ENCODE data around the gene BLOC1S4. TPM values are rescaled to one million over a fixed set of nuclear protein-coding genes. Genes with fewer than 3 reads are reported as not detected.

Gene BLOC1S4
- total RNA-seq, 1 experiment from 2014 or later: 15.7 TPM

DNA sequence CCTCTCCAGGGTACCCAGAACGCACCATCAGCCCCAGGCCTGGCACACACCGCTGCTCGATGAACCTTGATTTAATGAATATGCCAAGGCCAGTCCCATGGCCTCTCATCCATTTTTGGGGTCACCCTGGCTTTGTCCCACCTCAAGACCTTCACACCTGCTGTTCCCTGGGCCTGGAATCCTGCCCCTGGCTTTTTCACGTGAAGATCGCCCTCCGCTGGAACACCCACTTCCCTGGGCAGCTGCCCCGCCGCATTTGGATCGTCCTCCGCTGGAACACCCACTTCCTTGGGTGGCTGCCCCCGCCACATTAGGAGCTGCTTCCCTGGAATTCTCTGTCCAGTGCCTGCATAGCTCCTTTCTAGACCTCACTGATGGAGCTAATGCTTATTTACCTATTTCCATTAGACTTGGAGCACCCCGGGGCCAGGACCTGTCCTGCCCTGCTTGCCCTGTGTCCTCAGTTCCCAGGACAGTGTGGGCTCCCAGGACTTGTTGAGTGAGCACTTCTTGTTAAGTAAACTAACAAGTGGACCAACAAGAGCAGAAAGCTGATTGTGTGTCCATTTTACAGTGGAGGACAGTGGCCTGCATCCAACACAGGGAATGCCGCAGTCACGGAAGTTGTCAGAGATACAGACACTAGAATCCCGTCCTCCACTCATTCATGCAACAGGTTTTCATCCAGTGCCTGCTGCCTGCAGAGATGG lies 12.5 kb downstream of the BLOC1S4 start:
- H3K4me2 ChIP-seq (ENCODE audit: low read length): no peak overlapping the region
- H3K9me3 ChIP-seq (ENCODE audit: control insufficient read depth in 1 of 2, insufficient read depth in 1 of 2, low read depth in 1 of 2, low read length in 2 of 2): no peaks in the 10 kb centered on the region
- H3K27ac ChIP-seq (ENCODE audit: low read depth, low read length): no peak overlapping the region
- no peaks in the 10 kb centered on the region for H4K20me1 ChIP-seq (ENCODE audit: insufficient read depth)
- H3K9me2 ChIP-seq (ENCODE audit: insufficient read depth): no peaks in the 10 kb centered on the region
- H2AFZ ChIP-seq (ENCODE audit: low read depth, low read length, poor library complexity, severe bottlenecking): no peak overlapping the region
- ChIA-PET RAD21 (ENCODE audit: low non-redundant PET in 1 of 2, low total read pairs in 2 of 2, uncharacterized antibody in 2 of 2, unreplicated experiment in 2 of 2) (no interaction called here), POLR2A (no interaction called here), CTCF (no interaction called here)
- H3K36me3 ChIP-seq (ENCODE audit: control insufficient read depth in 1 of 2, insufficient read depth in 2 of 2, low read length in 2 of 2): no peaks in the 10 kb centered on the region
- DNase-seq (ENCODE audit: low read depth, low spot score) (no peak), ATAC-seq (no peak)
- peaks cover 12 to 27% of the 10 kb centered on the region in 2 experiments for H3K4me1 ChIP-seq (ENCODE audit: control insufficient read depth in 1 of 2, insufficient read depth in 2 of 2, low read length in 2 of 2)
- BruUV-seq (replicated peaks): no TSS peak
- H3K9ac ChIP-seq (ENCODE audit: low read length): no peak overlapping the region
- H3K79me2 ChIP-seq (ENCODE audit: insufficient read depth, low read length): no peaks in the 10 kb centered on the region
- H3K4me3 ChIP-seq (replicated peaks in 1 of 2; ENCODE audit: low read depth in 1 of 2, low read length in 2 of 2): no peak overlapping the region
- intact Hi-C loops (cut with micrococcal nuclease): loop anchor here (10.0 kb wide), 1 partner anchor 246 kb away; no protein-coding TSS in a partner anchor
- H3K27me3 ChIP-seq (ENCODE audit: insufficient read depth, low read length): no peaks in the 10 kb centered on the region
- TF ChIP-seq ZNF274 (IDR thresholded peaks at IDR 0.05; ENCODE audit: low read depth, low read length) (no peak), ZFX (IDR thresholded peaks at IDR 0.05) (no peak), YY1 (IDR thresholded peaks at IDR 0.05; ENCODE audit: extremely low read depth, insufficient replicate concordance, low read depth, low read length) (no peak)
- TF ChIP-seq, protein P1, sequence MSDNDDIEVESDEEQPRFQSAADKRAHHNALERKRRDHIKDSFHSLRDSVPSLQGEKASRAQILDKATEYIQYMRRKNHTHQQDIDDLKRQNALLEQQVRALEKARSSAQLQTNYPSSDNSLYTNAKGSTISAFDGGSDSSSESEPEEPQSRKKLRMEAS (IDR thresholded peaks at IDR 0.05): no peak
- TF ChIP-seq, protein P2, sequence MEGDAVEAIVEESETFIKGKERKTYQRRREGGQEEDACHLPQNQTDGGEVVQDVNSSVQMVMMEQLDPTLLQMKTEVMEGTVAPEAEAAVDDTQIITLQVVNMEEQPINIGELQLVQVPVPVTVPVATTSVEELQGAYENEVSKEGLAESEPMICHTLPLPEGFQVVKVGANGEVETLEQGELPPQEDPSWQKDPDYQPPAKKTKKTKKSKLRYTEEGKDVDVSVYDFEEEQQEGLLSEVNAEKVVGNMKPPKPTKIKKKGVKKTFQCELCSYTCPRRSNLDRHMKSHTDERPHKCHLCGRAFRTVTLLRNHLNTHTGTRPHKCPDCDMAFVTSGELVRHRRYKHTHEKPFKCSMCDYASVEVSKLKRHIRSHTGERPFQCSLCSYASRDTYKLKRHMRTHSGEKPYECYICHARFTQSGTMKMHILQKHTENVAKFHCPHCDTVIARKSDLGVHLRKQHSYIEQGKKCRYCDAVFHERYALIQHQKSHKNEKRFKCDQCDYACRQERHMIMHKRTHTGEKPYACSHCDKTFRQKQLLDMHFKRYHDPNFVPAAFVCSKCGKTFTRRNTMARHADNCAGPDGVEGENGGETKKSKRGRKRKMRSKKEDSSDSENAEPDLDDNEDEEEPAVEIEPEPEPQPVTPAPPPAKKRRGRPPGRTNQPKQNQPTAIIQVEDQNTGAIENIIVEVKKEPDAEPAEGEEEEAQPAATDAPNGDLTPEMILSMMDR (IDR thresholded peaks at IDR 0.05 in 2 of 3, conservative IDR thresholded peaks at IDR 0.05 in 1 of 3; ENCODE audit: borderline replicate concordance in 1 of 3, insufficient read depth in 1 of 3, low read depth in 2 of 3, low read length in 2 of 3): no peak
